GM23338 (cell line): ENCODE measurements around the gene YTHDC2. TPM values are rescaled to one million over a fixed set of nuclear protein-coding genes. Genes with fewer than 3 reads are reported as not detected.

Experiments used
- ATAC-seq: fragments of 200-7000 bp; cut with Tn5 transposase; 3 replicates; pipeline ENCODE4 v1.9.1; 2020
- DNase-seq: peaks from one replicate; pipeline ENCODE4 v3.0.0-alpha.2; 2015; ENCODE audit warnings: low spot score
- H2AFZ ChIP-seq: fragments of 200-600 bp; sonication (generic); 2 replicates; pipeline ENCODE4 v1.8.0; 2016; ENCODE audit warnings: antibody characterized with exemption, mild to moderate bottlenecking, moderate library complexity
- H3F3A ChIP-seq: fragments of 200-600 bp; sonication (generic); replicated peaks from 2 replicates; pipeline ENCODE4 v1.8.0; 2017; ENCODE audit warnings: antibody characterized with exemption, mixed run types, low read depth
- H3K27ac ChIP-seq: fragments of 200-600 bp; sonication (generic); 2 replicates; pipeline ENCODE4 v1.6.1; 2016; ENCODE audit warnings: low read depth
- H3K27me3 ChIP-seq: fragments of 200-600 bp; sonication (generic); 2 replicates; pipeline ENCODE4 v1.8.0; 2016; ENCODE audit warnings: mild to moderate bottlenecking, mixed run types, moderate library complexity; ENCODE audit not compliant: insufficient read depth
- H3K36me3 ChIP-seq: fragments of 200-600 bp; sonication (generic); 2 replicates; pipeline ENCODE4 v1.8.0; 2016; ENCODE audit warnings: mild to moderate bottlenecking; ENCODE audit not compliant: insufficient read depth
- H3K4me1 ChIP-seq: fragments of 200-600 bp; sonication (generic); 2 replicates; pipeline ENCODE4 v1.8.0; 2016; ENCODE audit warnings: mild to moderate bottlenecking, moderate library complexity; ENCODE audit not compliant: insufficient read depth
- H3K4me2 ChIP-seq: fragments of 200-600 bp; sonication (generic); 2 replicates; pipeline ENCODE4 v1.7.1; 2017; ENCODE audit warnings: mixed run types
- H3K4me3 ChIP-seq: fragments of 200-600 bp; sonication (generic); 2 replicates; pipeline ENCODE4 v1.6.1; 2016; ENCODE audit warnings: mixed run types
- H3K79me2 ChIP-seq: fragments of 200-600 bp; sonication (generic); replicated peaks from 2 replicates; pipeline ENCODE4 v1.8.0; 2017; ENCODE audit warnings: mild to moderate bottlenecking; ENCODE audit not compliant: insufficient read depth
- H3K9me2 ChIP-seq: fragments of 200-600 bp; sonication (generic); 2 replicates; pipeline ENCODE4 v1.8.0; 2017; ENCODE audit not compliant: insufficient read depth
- H4K20me1 ChIP-seq: fragments of 200-600 bp; sonication (generic); replicated peaks from 2 replicates; pipeline ENCODE4 v1.8.0; 2017; ENCODE audit warnings: mild to moderate bottlenecking; ENCODE audit not compliant: insufficient read depth
- H3K27ac Mint-ChIP-seq: 2 replicates; pipeline ENCODE4 v1.8.0; 2020; ENCODE audit warnings: inconsistent platforms, mild to moderate bottlenecking, moderate library complexity, mixed read lengths
- H3K27me3 Mint-ChIP-seq: 3 replicates; pipeline ENCODE4 v1.8.0; 2022; ENCODE audit warnings: low read depth, mild to moderate bottlenecking, moderate library complexity, mixed read lengths, inconsistent platforms; ENCODE audit not compliant: insufficient read depth, poor library complexity
- H3K36me3 Mint-ChIP-seq: 3 replicates; pipeline ENCODE4 v1.8.0; 2021; ENCODE audit warnings: low read depth, mild to moderate bottlenecking, inconsistent platforms, moderate library complexity, mixed read lengths
- H3K4me1 Mint-ChIP-seq: 3 replicates; pipeline ENCODE4 v1.8.0; 2020; ENCODE audit warnings: mild to moderate bottlenecking, inconsistent platforms, mixed read lengths
- H3K4me3 Mint-ChIP-seq: 3 replicates; pipeline ENCODE4 v1.8.0; 2021; ENCODE audit warnings: moderate library complexity, mild to moderate bottlenecking, inconsistent platforms, mixed read lengths
- H3K9me3 Mint-ChIP-seq: 3 replicates; pipeline ENCODE4 v1.8.0; 2020; ENCODE audit warnings: moderate library complexity, mild to moderate bottlenecking, inconsistent platforms, mixed read lengths
- EZH2phosphoT487 ChIP-seq: fragments of 200-600 bp; sonication (generic); IDR thresholded peaks from one replicate; pipeline ENCODE4 v1.8.1; 2018; ENCODE audit warnings: antibody characterized with exemption; ENCODE audit not compliant: unreplicated experiment
- JUNB ChIP-seq: IDR thresholded peaks from one replicate; pipeline ENCODE4 v1.6.1; 2016; ENCODE audit warnings: antibody characterized with exemption; ENCODE audit not compliant: unreplicated experiment
- POLR2AphosphoS5 ChIP-seq: IDR thresholded peaks from 2 replicates; pipeline ENCODE4 v1.6.1; 2016; ENCODE audit warnings: antibody characterized with exemption, low read depth
- STAT1 ChIP-seq: IDR thresholded peaks from one replicate; pipeline ENCODE4 v1.6.1; 2016; ENCODE audit warnings: antibody characterized with exemption; ENCODE audit not compliant: unreplicated experiment
- ZNF114 ChIP-seq: fragments of 250-450 bp; sonication (Bioruptor Pico); IDR thresholded peaks from 2 replicates; pipeline ENCODE4 v1.5.0; 2020; ENCODE audit warnings: mild to moderate bottlenecking, moderate library complexity
- ZNF331 ChIP-seq: fragments of 250-450 bp; sonication (Bioruptor Pico); IDR thresholded peaks from 2 replicates; pipeline ENCODE4 v1.5.0; 2020; ENCODE audit warnings: low read depth, mild to moderate bottlenecking, moderate library complexity
- polyA plus RNA-seq: library from polyadenylated mRNA; unstranded; fragments of >200 nt; fragmentation: Nextera tagmentation; extraction: Ambion mirVana; gene quantifications from 2 replicates; pipeline ENCODE4 v1.2.1, GENCODE V29; 2016
- total RNA-seq: library from RNA; depleted of rRNA; stranded (reverse); fragments of >200 nt; shearing (Covaris generic); gene quantifications from 2 replicates; pipeline ENCODE4 v1.2.3, GENCODE V29; 2014
- TF ChIP-seq, protein P1 (sequence below): fragments of 250-450 bp; sonication (Bioruptor Pico); IDR thresholded peaks from 2 replicates; pipeline ENCODE4 v1.5.0; 2020; ENCODE audit warnings: mild to moderate bottlenecking, moderate library complexity
- TF ChIP-seq, protein P2 (sequence below), 2 experiments: fragments of 200-600 bp in 1 of 2; sonication (generic) in 1 of 2; conservative IDR thresholded peaks; 2 replicates each; pipeline versions ENCODE4 v1.5.1 to v1.6.1; 2016 to 2017; ENCODE audit warnings: antibody characterized with exemption in 2 of 2, low read depth in 2 of 2, mild to moderate bottlenecking in 2 of 2, moderate library complexity in 1 of 2
- TF ChIP-seq, protein P3 (sequence below): IDR thresholded peaks from 2 replicates; pipeline ENCODE4 v1.6.1; 2016; ENCODE audit warnings: antibody characterized with exemption
- TF ChIP-seq, protein P4 (sequence below): IDR thresholded peaks from one replicate; pipeline ENCODE4 v1.6.1; 2018; ENCODE audit warnings: antibody characterized with exemption; ENCODE audit not compliant: unreplicated experiment

YTHDC2 gene
- total and polyA plus RNA-seq, 2 experiments from 2014 or later: 19.9 to 33.9 TPM

DNA sequence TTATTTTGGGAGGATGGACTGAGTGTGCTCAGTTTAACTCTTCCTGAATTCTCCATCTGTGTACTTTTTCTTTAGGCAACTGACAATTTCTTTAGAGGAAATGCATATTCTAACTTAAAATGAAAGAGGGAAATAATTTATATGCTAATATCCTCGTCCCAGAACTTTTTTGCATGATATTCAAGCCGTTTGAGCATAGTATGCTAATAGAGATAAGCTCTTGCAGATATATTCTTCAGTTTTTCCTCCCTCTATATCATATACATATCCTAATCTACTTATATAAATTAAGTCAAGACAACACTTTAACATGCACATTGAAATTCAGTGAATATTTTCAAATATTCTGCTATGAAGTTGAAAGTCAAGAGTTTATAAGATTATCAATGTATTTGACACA lies 84.7 kb downstream of the YTHDC2 start (continued):
- TF ChIP-seq, protein P1, sequence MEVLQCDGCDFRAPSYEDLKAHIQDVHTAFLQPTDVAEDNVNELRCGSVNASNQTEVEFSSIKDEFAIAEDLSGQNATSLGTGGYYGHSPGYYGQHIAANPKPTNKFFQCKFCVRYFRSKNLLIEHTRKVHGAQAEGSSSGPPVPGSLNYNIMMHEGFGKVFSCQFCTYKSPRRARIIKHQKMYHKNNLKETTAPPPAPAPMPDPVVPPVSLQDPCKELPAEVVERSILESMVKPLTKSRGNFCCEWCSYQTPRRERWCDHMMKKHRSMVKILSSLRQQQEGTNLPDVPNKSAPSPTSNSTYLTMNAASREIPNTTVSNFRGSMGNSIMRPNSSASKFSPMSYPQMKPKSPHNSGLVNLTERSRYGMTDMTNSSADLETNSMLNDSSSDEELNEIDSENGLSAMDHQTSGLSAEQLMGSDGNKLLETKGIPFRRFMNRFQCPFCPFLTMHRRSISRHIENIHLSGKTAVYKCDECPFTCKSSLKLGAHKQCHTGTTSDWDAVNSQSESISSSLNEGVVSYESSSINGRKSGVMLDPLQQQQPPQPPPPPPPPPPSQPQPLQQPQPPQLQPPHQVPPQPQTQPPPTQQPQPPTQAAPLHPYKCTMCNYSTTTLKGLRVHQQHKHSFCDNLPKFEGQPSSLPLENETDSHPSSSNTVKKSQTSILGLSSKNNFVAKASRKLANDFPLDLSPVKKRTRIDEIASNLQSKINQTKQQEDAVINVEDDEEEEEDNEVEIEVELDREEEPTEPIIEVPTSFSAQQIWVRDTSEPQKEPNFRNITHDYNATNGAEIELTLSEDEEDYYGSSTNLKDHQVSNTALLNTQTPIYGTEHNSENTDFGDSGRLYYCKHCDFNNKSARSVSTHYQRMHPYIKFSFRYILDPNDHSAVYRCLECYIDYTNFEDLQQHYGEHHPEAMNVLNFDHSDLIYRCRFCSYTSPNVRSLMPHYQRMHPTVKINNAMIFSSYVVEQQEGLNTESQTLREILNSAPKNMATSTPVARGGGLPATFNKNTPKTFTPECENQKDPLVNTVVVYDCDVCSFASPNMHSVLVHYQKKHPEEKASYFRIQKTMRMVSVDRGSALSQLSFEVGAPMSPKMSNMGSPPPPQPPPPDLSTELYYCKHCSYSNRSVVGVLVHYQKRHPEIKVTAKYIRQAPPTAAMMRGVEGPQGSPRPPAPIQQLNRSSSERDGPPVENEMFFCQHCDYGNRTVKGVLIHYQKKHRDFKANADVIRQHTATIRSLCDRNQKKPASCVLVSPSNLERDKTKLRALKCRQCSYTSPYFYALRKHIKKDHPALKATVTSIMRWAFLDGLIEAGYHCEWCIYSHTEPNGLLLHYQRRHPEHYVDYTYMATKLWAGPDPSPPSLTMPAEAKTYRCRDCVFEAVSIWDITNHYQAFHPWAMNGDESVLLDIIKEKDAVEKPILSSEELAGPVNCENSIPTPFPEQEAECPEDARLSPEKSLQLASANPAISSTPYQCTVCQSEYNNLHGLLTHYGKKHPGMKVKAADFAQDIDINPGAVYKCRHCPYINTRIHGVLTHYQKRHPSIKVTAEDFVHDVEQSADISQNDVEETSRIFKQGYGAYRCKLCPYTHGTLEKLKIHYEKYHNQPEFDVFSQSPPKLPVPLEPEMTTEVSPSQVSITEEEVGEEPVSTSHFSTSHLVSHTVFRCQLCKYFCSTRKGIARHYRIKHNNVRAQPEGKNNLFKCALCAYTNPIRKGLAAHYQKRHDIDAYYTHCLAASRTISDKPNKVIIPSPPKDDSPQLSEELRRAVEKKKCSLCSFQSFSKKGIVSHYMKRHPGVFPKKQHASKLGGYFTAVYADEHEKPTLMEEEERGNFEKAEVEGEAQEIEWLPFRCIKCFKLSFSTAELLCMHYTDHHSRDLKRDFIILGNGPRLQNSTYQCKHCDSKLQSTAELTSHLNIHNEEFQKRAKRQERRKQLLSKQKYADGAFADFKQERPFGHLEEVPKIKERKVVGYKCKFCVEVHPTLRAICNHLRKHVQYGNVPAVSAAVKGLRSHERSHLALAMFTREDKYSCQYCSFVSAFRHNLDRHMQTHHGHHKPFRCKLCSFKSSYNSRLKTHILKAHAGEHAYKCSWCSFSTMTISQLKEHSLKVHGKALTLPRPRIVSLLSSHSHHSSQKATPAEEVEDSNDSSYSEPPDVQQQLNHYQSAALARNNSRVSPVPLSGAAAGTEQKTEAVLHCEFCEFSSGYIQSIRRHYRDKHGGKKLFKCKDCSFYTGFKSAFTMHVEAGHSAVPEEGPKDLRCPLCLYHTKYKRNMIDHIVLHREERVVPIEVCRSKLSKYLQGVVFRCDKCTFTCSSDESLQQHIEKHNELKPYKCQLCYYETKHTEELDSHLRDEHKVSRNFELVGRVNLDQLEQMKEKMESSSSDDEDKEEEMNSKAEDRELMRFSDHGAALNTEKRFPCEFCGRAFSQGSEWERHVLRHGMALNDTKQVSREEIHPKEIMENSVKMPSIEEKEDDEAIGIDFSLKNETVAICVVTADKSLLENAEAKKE (CRISPR knock-in tag): no peak

DNA sequence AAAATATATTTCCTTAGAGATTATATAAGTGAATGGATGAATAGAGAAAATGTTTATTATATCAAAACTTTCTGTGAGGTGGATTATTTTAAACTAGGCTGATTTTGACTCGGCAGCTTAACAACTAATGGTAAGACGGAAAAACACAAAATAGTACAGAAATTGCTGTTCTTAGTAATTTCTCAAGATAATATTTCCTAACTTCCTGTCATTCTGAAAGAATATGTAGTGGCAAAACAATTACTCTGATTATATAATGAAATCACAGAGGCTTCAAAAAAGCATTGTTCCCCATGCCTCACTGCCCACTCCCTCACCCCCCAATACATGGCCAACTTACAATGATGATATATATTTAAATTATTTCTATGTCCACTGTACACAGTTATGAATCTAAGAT lies 85.4 kb downstream of the YTHDC2 start:
- DNase-seq: no peak
- no peaks in the 10 kb centered on the region for H3K9me2 ChIP-seq
- no peak for TF ChIP-seq STAT1
- no peak for TF ChIP-seq ZNF114 (CRISPR knock-in tag)
- TF ChIP-seq ZNF331 (CRISPR knock-in tag): no peak
- TF ChIP-seq EZH2phosphoT487: no peak
- TF ChIP-seq, protein P2, sequence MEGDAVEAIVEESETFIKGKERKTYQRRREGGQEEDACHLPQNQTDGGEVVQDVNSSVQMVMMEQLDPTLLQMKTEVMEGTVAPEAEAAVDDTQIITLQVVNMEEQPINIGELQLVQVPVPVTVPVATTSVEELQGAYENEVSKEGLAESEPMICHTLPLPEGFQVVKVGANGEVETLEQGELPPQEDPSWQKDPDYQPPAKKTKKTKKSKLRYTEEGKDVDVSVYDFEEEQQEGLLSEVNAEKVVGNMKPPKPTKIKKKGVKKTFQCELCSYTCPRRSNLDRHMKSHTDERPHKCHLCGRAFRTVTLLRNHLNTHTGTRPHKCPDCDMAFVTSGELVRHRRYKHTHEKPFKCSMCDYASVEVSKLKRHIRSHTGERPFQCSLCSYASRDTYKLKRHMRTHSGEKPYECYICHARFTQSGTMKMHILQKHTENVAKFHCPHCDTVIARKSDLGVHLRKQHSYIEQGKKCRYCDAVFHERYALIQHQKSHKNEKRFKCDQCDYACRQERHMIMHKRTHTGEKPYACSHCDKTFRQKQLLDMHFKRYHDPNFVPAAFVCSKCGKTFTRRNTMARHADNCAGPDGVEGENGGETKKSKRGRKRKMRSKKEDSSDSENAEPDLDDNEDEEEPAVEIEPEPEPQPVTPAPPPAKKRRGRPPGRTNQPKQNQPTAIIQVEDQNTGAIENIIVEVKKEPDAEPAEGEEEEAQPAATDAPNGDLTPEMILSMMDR (conservative IDR thresholded peaks at IDR 0.05; ENCODE audit: low read depth in 2 of 2): no peak
- TF ChIP-seq, protein P3, sequence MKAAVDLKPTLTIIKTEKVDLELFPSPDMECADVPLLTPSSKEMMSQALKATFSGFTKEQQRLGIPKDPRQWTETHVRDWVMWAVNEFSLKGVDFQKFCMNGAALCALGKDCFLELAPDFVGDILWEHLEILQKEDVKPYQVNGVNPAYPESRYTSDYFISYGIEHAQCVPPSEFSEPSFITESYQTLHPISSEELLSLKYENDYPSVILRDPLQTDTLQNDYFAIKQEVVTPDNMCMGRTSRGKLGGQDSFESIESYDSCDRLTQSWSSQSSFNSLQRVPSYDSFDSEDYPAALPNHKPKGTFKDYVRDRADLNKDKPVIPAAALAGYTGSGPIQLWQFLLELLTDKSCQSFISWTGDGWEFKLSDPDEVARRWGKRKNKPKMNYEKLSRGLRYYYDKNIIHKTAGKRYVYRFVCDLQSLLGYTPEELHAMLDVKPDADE: no peak
- TF ChIP-seq POLR2AphosphoS5: no peak
- no peak for TF ChIP-seq JUNB
- TF ChIP-seq, protein P4, sequence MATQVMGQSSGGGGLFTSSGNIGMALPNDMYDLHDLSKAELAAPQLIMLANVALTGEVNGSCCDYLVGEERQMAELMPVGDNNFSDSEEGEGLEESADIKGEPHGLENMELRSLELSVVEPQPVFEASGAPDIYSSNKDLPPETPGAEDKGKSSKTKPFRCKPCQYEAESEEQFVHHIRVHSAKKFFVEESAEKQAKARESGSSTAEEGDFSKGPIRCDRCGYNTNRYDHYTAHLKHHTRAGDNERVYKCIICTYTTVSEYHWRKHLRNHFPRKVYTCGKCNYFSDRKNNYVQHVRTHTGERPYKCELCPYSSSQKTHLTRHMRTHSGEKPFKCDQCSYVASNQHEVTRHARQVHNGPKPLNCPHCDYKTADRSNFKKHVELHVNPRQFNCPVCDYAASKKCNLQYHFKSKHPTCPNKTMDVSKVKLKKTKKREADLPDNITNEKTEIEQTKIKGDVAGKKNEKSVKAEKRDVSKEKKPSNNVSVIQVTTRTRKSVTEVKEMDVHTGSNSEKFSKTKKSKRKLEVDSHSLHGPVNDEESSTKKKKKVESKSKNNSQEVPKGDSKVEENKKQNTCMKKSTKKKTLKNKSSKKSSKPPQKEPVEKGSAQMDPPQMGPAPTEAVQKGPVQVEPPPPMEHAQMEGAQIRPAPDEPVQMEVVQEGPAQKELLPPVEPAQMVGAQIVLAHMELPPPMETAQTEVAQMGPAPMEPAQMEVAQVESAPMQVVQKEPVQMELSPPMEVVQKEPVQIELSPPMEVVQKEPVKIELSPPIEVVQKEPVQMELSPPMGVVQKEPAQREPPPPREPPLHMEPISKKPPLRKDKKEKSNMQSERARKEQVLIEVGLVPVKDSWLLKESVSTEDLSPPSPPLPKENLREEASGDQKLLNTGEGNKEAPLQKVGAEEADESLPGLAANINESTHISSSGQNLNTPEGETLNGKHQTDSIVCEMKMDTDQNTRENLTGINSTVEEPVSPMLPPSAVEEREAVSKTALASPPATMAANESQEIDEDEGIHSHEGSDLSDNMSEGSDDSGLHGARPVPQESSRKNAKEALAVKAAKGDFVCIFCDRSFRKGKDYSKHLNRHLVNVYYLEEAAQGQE: no peak

More for the DNA sequence above, 85.4 kb downstream of the YTHDC2 start:
- H3K36me3 Mint-ChIP-seq: no peaks in the 10 kb centered on the region; the same call in 2 of the 3 replicates
- peaks cover 16% of the 10 kb centered on the region for H3K4me1 Mint-ChIP-seq
- Histone ChIP-seq H2AFZ (no peak overlapping the region), H3K27ac (no peak overlapping the region), H3K79me2 (no peaks in the 10 kb centered on the region), H3K36me3 (no peaks in the 10 kb centered on the region), H3F3A (no peaks in the 10 kb centered on the region), H3K27me3 (no peaks in the 10 kb centered on the region), H3K4me2 (no peak overlapping the region), H3K4me3 (no peak overlapping the region), H3K4me1 (peaks cover 7% of the 10 kb centered on the region), H4K20me1 (no peaks in the 10 kb centered on the region)
- no peaks in the 10 kb centered on the region for H3K27me3 Mint-ChIP-seq
- ATAC-seq: no peak
- H3K4me3 Mint-ChIP-seq: no peak overlapping the region
- H3K27ac Mint-ChIP-seq: no peak overlapping the region
- no peaks in the 10 kb centered on the region for H3K9me3 Mint-ChIP-seq
